Colonic mucosa (tissue), 4 donors: ENCODE results near the gene APOF. TPM values are rescaled to one million over a fixed set of nuclear protein-coding genes. Genes with fewer than 3 reads are reported as not detected.

ENCODE experiments used
- DNase-seq: peaks from one replicate; pipeline ENCODE4 v3.0.0-alpha.2; 2020
- H3K27ac ChIP-seq: fragments of 200-600 bp; one replicate; pipeline ENCODE4 v1.8.0; 2021
- H3K27me3 ChIP-seq: fragments of 200-600 bp; one replicate; pipeline ENCODE4 v1.8.0; 2021
- H3K36me3 ChIP-seq: fragments of 200-600 bp; one replicate; pipeline ENCODE4 v1.8.0; 2021
- H3K4me1 ChIP-seq: fragments of 200-600 bp; one replicate; pipeline ENCODE4 v1.8.0; 2021; ENCODE audit warnings: mild to moderate bottlenecking
- H3K4me3 ChIP-seq: fragments of 200-600 bp; one replicate; pipeline ENCODE4 v1.8.0; 2021
- H3K9ac ChIP-seq, 2 donors: one replicate each; pipeline ENCODE4 v1.7.0; 2013; ENCODE audit warnings: control low read depth in 2 of 2, low read depth in 2 of 2, low read length in 2 of 2
- H3K9me3 ChIP-seq: fragments of 200-600 bp; one replicate; pipeline ENCODE4 v1.8.0; 2021
- intact Hi-C: fragments of 100-400 bp; cut with DNase I; formaldehyde crosslinking; loops from one replicate; pipeline ENCODE4 v1.14.1; 2022
- total RNA-seq, 2 donors: library from RNA; stranded (reverse); fragmentation: NEBNext Ultra II Directional in 1 of 2; extraction: Animal tissue kit (Norgen Biotek cat#: 25700) in 1 of 2; gene quantifications; one replicate each; pipeline ENCODE4 v1.2.1, GENCODE V29; 2021
- TF ChIP-seq, protein P1 (sequence below): fragments of 200-600 bp; IDR thresholded peaks from one replicate; pipeline ENCODE4 v1.8.0; 2022; ENCODE audit warnings: antibody characterized with exemption, mild to moderate bottlenecking
- donor health status: healthy.
- donor health status: DM: no; HTN: no; CAD: no.
- donor health status: DM: no; HTN: no; CAD: no.

APOF gene
- total RNA-seq, 2 donors from 2014 or later: 0.15 TPM; not detected in 1

DNA sequence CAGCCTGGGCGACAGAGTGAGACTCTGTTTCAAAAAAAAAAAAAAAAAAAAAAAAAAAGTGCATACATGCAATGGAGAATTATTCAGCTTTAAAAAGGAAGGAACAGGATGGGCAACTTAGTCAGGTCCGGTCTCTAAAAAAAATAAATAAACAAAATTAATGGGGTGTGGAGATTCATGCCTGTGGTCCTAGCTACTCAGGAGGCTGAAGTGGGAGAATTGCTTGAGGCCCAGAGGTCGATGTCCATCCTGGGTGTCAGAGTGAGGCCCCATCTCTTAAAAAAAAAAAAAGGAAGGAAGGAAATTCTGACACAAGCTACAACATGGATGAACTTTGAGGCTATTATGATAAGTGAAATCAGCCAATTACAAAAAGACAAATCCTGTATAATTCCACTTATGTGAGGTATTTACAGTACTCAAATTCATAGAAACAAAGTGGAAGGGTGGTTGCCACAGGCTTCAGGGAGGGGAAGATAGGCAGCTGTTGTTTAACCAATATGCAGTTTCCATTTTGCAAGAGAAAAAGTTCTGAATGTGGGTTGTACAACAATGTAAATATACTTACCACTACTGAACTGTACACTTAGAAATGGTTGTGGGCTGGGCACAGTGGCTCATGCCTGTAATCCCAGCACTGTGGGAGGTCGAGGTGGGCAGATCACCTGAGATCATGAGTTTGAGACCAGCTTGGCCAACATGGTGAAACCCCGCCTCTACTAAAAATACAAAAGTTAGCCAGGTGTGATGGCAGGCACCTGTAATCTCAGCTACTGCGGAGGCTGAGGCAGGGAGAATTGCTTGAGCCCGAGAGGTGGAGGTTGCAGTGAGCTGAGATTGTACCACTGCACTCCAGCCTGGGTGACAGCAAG is 12.3 kb upstream of the APOF start:
- Histone ChIP-seq H3K4me3 (no peak overlapping the region), H3K4me1 (no peaks in the 10 kb centered on the region), H3K36me3 (no peaks in the 10 kb centered on the region), H3K9me3 (no peaks in the 10 kb centered on the region), H3K9ac (no peak overlapping the region), H3K27me3 (no peaks in the 10 kb centered on the region), H3K27ac (no peak overlapping the region)
- intact Hi-C loops: no loop called here
- no peak for DNase-seq
- TF ChIP-seq, protein P1, sequence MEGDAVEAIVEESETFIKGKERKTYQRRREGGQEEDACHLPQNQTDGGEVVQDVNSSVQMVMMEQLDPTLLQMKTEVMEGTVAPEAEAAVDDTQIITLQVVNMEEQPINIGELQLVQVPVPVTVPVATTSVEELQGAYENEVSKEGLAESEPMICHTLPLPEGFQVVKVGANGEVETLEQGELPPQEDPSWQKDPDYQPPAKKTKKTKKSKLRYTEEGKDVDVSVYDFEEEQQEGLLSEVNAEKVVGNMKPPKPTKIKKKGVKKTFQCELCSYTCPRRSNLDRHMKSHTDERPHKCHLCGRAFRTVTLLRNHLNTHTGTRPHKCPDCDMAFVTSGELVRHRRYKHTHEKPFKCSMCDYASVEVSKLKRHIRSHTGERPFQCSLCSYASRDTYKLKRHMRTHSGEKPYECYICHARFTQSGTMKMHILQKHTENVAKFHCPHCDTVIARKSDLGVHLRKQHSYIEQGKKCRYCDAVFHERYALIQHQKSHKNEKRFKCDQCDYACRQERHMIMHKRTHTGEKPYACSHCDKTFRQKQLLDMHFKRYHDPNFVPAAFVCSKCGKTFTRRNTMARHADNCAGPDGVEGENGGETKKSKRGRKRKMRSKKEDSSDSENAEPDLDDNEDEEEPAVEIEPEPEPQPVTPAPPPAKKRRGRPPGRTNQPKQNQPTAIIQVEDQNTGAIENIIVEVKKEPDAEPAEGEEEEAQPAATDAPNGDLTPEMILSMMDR: no peak

DNA sequence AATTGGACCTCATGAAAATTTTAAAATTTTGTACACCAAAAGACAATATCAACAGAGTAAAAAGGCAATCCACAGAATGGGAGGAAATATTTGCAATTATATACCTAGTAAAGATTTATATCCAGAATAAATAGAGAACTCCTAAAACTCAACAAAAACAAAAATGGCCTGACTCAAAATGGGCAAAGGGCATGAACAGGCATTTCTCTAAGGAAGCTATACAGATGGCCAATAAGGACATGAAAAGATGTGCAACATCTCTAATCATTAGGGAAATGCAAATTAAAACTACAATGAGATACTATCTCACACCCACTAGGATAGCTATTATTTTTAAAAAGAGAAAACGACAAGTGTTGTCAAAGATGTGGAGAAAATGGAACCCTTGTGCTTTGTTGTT is 10.9 kb upstream of the APOF start:
- Histone ChIP-seq H3K27me3 (no peaks in the 10 kb centered on the region), H3K27ac (no peak overlapping the region), H3K9ac (no peak overlapping the region), H3K9me3 (no peaks in the 10 kb centered on the region), H3K36me3 (no peaks in the 10 kb centered on the region), H3K4me3 (no peak overlapping the region), H3K4me1 (no peaks in the 10 kb centered on the region)
- intact Hi-C loops: no loop called here
- TF ChIP-seq, protein P1: no peak
- DNase-seq: no peak

DNA sequence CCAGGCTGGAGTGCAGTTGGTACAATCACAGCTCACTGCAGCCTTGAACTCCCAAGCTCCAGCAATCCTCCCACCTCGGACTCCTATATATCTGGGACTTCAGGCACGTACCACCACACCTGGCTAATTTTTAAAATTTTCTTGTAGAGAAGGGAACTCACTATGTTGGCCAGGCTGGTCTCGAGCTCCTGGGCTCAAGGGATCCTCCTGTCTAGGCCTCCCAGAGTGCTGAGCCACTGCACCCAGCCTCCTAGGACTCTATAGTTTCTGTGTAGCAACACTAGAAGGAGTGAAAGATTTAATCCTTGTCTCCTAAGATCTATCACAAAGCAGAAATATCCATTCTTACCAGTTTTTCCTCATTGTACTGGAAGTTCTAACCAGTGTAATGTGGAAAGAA is 4.3 kb upstream of the APOF start:
- TF ChIP-seq, protein P1: no peak
- Histone ChIP-seq H3K27ac (no peak overlapping the region), H3K9me3 (no peaks in the 10 kb centered on the region), H3K4me1 (no peaks in the 10 kb centered on the region), H3K4me3 (no peak overlapping the region), H3K9ac (no peak overlapping the region), H3K27me3 (no peaks in the 10 kb centered on the region), H3K36me3 (no peaks in the 10 kb centered on the region)
- DNase-seq: no peak
- intact Hi-C loops: no loop called here

DNA sequence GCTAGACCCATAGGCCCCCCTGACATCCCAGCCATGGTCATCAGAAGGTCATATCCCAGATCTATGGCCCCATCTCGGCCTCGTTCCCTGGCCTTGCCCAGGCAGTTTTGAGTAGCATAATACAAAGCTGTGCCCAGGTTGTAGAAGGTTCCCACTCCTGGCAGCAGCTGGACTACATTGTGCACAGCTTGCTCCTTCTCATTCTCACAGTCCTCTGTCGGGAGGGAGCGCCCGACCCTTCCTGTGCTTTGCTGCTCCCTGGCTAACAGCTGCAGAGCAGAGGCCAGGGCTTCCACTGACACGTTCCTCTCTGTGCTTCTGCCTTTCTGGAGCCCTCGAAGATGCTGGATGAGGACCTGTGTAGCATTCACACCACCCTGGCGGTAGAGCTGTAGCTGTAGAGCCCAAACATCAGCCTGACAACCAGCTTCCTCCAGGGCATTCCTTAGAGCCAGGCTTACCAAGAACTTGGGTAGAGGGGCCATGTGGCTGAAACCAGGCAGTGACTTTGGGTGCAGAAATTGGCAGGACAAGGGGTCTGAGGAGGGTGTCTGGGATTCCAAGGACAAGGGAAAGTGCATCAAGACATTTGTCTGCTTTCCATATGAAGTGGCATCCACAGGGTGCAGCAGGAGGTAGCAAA is 1.0 kb downstream of the APOF start:
- H3K4me3 ChIP-seq: no peak overlapping the region
- TF ChIP-seq, protein P1: no peak
- H3K27me3 ChIP-seq: no peaks in the 10 kb centered on the region
- intact Hi-C loops: loop anchor here (5.0 kb wide), 1 partner anchor 86 kb away; the partner anchor contains the start of gene TIMELESS
- no peak overlapping the region for H3K27ac ChIP-seq
- no peaks in the 10 kb centered on the region for H3K36me3 ChIP-seq
- H3K9ac ChIP-seq: no peak overlapping the region
- H3K9me3 ChIP-seq: no peaks in the 10 kb centered on the region
- peaks cover 5% of the 10 kb centered on the region for H3K4me1 ChIP-seq
- DNase-seq: no peak

DNA sequence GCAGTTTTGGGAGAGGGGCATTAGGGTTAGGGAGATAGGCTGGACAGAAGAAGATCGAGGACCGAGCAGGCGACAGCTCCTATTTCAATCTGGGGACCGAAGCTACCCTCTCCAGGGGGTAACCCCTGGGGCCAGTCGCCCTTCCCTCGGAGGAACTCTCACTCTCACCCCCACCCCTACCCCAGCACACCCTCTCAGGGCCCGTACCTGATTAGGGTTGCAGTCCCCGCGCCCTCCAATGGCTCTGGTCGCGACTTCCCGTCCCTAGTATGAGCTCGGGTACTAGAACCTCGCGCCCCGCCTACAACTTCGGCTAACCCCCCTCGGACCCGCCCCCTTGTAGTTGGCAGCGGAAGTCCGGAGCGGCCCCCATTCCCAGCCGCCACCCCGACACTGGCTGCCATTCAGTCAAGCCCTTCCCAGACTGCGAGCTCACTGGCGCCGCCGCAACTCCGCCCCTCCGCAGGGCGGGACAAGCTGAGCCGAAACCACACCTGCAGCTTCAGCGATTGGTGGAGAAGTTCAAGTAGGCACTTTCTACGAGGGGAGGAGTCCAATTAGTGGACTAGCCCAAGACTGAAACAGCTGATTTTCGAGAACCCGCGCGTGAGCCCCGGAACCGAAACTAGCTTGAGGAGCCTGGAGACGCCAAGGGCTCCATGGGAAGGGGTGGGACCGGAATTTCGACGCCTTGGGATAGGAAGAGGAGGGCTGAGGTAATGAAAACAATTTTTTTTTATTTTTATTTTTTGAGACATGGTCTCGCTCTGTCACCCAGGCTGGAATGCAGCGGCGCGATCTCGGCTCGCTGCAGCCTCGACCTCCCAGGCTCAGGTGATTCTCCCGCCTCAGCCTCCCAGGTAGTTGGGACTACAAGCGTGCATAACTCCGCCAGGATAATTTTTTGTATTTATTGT is 2.5 kb downstream of the APOF start, which contains the start of gene STAT2:
TSS of gene STAT2 (minus strand) at position 257 of the 917 bp plus-strand sequence. CDS start 3,536 bp downstream, outside the sequence.
- DNase-seq: peak; percentile 99
- Histone ChIP-seq H3K9ac (peak within 1 kb of the TSS; percentile 82 to 95), H3K4me1 (peaks cover 5% of the 10 kb centered on the region), H3K27me3 (no peaks in the 10 kb centered on the region), H3K4me3 (peak within 1 kb of the TSS; percentile 56), H3K27ac (peak within 1 kb of the TSS; percentile 91), H3K9me3 (no peaks in the 10 kb centered on the region), H3K36me3 (peaks cover 12% of the 10 kb centered on the region)
- TF ChIP-seq, protein P1: no peak
- intact Hi-C loops: loop anchor here (5.0 kb wide), 1 partner anchor 87 kb away; the partner anchor contains the start of gene TIMELESS
